DMS79 (cell line): Measurements from ENCODE around the gene UQCC2.

Experiments used
- DNase-seq: peaks from one replicate; lab custom pipeline; 2025; lab: John Stamatoyannopoulos, UW

Gene UQCC2

GRCh38 chr6:33675968-33676367 is 35.5 kb downstream of the UQCC2 start:
- DNase-seq = no peak

- DNase-seq = no peak
These were observed 37.6 kb downstream of the UQCC2 start for GRCh38 chr6:33673851-33674250.

GRCh38 chr6:33672808-33673207 is 38.7 kb downstream of the UQCC2 start:
- DNase-seq = no peak

GRCh38 chr6:33671744-33672072 is 39.8 kb downstream of the UQCC2 start:
- no peak for DNase-seq

- DNase-seq = no peak
These were observed 40.3 kb downstream of the UQCC2 start for GRCh38 chr6:33670971-33671743.

- DNase-seq = no peak
These were observed 41.3 kb downstream of the UQCC2 start for GRCh38 chr6:33670086-33670660.

- DNase-seq = no peak
These were observed 42.6 kb downstream of the UQCC2 start for GRCh38 chr6:33668914-33669313.

- DNase-seq = no peak
These were observed 43.2 kb downstream of the UQCC2 start for GRCh38 chr6:33668328-33668727.

- no peak for DNase-seq
These were observed 43.7 kb downstream of the UQCC2 start for GRCh38 chr6:33667776-33668175.

- no peak for DNase-seq
These were observed 44.4 kb downstream of the UQCC2 start for GRCh38 chr6:33667072-33667471.

GRCh38 chr6:33665957-33666356 is 45.5 kb downstream of the UQCC2 start:
- DNase-seq = no peak

GRCh38 chr6:33664506-33665057 is 46.9 kb downstream of the UQCC2 start:
- no peak for DNase-seq

GRCh38 chr6:33663727-33664449 is 47.6 kb downstream of the UQCC2 start:
- DNase-seq = no peak

- no peak for DNase-seq
These were observed 48.5 kb downstream of the UQCC2 start for GRCh38 chr6:33663028-33663427.

GRCh38 chr6:33662318-33662717 is 49.2 kb downstream of the UQCC2 start:
- no peak for DNase-seq

- no peak for DNase-seq
These were observed 50.2 kb downstream of the UQCC2 start for GRCh38 chr6:33661106-33661838.

GRCh38 chr6:33659986-33660385 is 51.5 kb downstream of the UQCC2 start:
- DNase-seq = no peak

- DNase-seq = no peak
These were observed 52.4 kb downstream of the UQCC2 start for GRCh38 chr6:33658982-33659689.

GRCh38 chr6:33656844-33657243 is 54.7 kb downstream of the UQCC2 start:
- no peak for DNase-seq

GRCh38 chr6:33654831-33655554 is 56.5 kb downstream of the UQCC2 start:
- no peak for DNase-seq

- no peak for DNase-seq
These were observed 59.5 kb downstream of the UQCC2 start for GRCh38 chr6:33652002-33652401.
